Activated CD8-positive, alpha-beta T cell treated with anti-CD3 and anti-CD28 coated beads for 36 hours (primary cell): ENCODE results near the gene GLYR1. TPM values are rescaled to one million over a fixed set of nuclear protein-coding genes. Genes with fewer than 3 reads are reported as not detected.
"Not testable (repeated sequence)": the region's sequence is repeated elsewhere in the genome, so short reads cannot be mapped to it uniquely, and the experiment has no call there.

Source experiments
- ATAC-seq: fragments of 200-7000 bp; cut with Tn5 transposase; one replicate; pipeline ENCODE4 v1.10.0; 2021; ENCODE audit warnings: mild to moderate bottlenecking, moderate library complexity
- CTCF ChIA-PET: fragments of 350-600 bp; sonication (Branson Sonifier 250); formaldehyde crosslinking; loops from one replicate; lab custom pipeline; 2021; ENCODE audit warnings: antibody characterized with exemption; lab: Charles Lee
- POLR2A ChIA-PET: fragments of 350-600 bp; sonication (Branson Sonifier 250); formaldehyde crosslinking; loops from one replicate; lab custom pipeline; 2021; ENCODE audit warnings: antibody characterized with exemption; lab: Charles Lee
- DNase-seq: peaks from one replicate; pipeline ENCODE4 v3.0.0-alpha.2; 2020
- H3K27ac Mint-ChIP-seq: one replicate; pipeline ENCODE4 v1.8.0; 2021; ENCODE audit warnings: mild to moderate bottlenecking, mixed read lengths
- H3K27me3 Mint-ChIP-seq: one replicate; pipeline ENCODE4 v1.8.0; 2021; ENCODE audit warnings: mixed read lengths
- H3K36me3 Mint-ChIP-seq: one replicate; pipeline ENCODE4 v1.8.0; 2021; ENCODE audit warnings: low read depth, mixed read lengths
- H3K4me1 Mint-ChIP-seq: one replicate; pipeline ENCODE4 v1.8.0; 2021; ENCODE audit warnings: low read depth, mixed read lengths
- H3K4me3 Mint-ChIP-seq: one replicate; pipeline ENCODE4 v1.8.0; 2021; ENCODE audit warnings: mild to moderate bottlenecking, moderate library complexity, mixed read lengths
- H3K9me3 Mint-ChIP-seq: one replicate; pipeline ENCODE4 v1.8.0; 2021; ENCODE audit warnings: mixed read lengths
- CTCF ChIP-seq: fragments of 200-600 bp; IDR thresholded peaks from one replicate; pipeline ENCODE4 v1.8.0; 2022; ENCODE audit warnings: antibody characterized with exemption, mild to moderate bottlenecking
- intact Hi-C: fragments of 100-400 bp; cut with micrococcal nuclease; formaldehyde crosslinking; loops from one replicate; pipeline ENCODE4 v1.10.0; 2022
- total RNA-seq, 2 experiments: library from RNA; stranded (reverse); gene quantifications; one replicate each; pipeline ENCODE4 v1.2.3, GENCODE V29; 2021

Gene GLYR1
- total RNA-seq, 2 experiments from 2014 or later, result 63.7 to 64.8 TPM

- Mint-ChIP-seq H3K9me3 (no peaks in the 10 kb centered on the region), H3K4me3 (no peak overlapping the region), H3K27ac (no peak overlapping the region), H3K36me3 (no peaks in the 10 kb centered on the region), H3K4me1 (no peaks in the 10 kb centered on the region), H3K27me3 (no peaks in the 10 kb centered on the region)
- no peak for DNase-seq
- intact Hi-C loops, result no loop called here
- ChIA-PET CTCF (no interaction called here), POLR2A (interaction anchor here (0.7 to 1.7 kb wide), 2 partner anchors 17 to 33 kb away, joined by 3 to 4 read pairs; no protein-coding TSS in a partner anchor)
- TF ChIP-seq CTCF, result no peak
- ATAC-seq, result no peak
Observed at GRCh38 chr16:4785758-4786433, 61.2 kb downstream of the GLYR1 start.

- DNase-seq, H3K27me3 Mint-ChIP-seq, H3K27ac Mint-ChIP-seq, intact Hi-C loops, ATAC-seq, POLR2A ChIA-PET, H3K4me3 Mint-ChIP-seq, H3K9me3 Mint-ChIP-seq, CTCF ChIA-PET, H3K36me3 Mint-ChIP-seq, H3K4me1 Mint-ChIP-seq: not testable (repeated sequence)
Observed at GRCh38 chr16:4784444-4784987, 62.6 kb downstream of the GLYR1 start.

GRCh38 chr16:4783951-4784336, 63.1 kb downstream of the GLYR1 start:
- no peak for ATAC-seq
- no peaks in the 10 kb centered on the region for H3K9me3 Mint-ChIP-seq
- DNase-seq, result no peak
- H3K27me3 Mint-ChIP-seq, result no peaks in the 10 kb centered on the region
- no peak overlapping the region for H3K27ac Mint-ChIP-seq
- H3K36me3 Mint-ChIP-seq, result no peaks in the 10 kb centered on the region
- ChIA-PET POLR2A (no interaction called here), CTCF (no interaction called here)
- H3K4me1 Mint-ChIP-seq, result no peaks in the 10 kb centered on the region
- TF ChIP-seq CTCF, result no peak
- intact Hi-C loops, result no loop called here
- H3K4me3 Mint-ChIP-seq, result no peak overlapping the region

GRCh38 chr16:4783251-4783950, 63.7 kb downstream of the GLYR1 start:
- POLR2A ChIA-PET, result no interaction called here
- H3K27ac Mint-ChIP-seq, result no peak overlapping the region

GRCh38 chr16:4780235-4780634, 66.9 kb downstream of the GLYR1 start:
- Mint-ChIP-seq H3K9me3 (no peaks in the 10 kb centered on the region), H3K4me3 (no peak overlapping the region), H3K27me3 (no peaks in the 10 kb centered on the region), H3K36me3 (no peaks in the 10 kb centered on the region), H3K27ac (no peak overlapping the region), H3K4me1 (no peaks in the 10 kb centered on the region)
- POLR2A ChIA-PET, result no interaction called here
- no peak for ATAC-seq
- no peak for DNase-seq
- CTCF ChIA-PET, result no interaction called here
- intact Hi-C loops, result no loop called here
- TF ChIP-seq CTCF, result no peak

More at GRCh38 chr16:4783251-4783950, 63.7 kb downstream of the GLYR1 start:
- CTCF ChIA-PET, result no interaction called here
- intact Hi-C loops, result no loop called here
- no peak overlapping the region for H3K4me3 Mint-ChIP-seq
- H3K9me3 Mint-ChIP-seq, result no peaks in the 10 kb centered on the region
- H3K4me1 Mint-ChIP-seq, result no peaks in the 10 kb centered on the region
- no peak for DNase-seq
- no peak for TF ChIP-seq CTCF
- H3K36me3 Mint-ChIP-seq, result no peaks in the 10 kb centered on the region
- no peaks in the 10 kb centered on the region for H3K27me3 Mint-ChIP-seq
- no peak for ATAC-seq
